CD4-positive, CD25-positive, alpha-beta regulatory T cell (primary cell): ENCODE measurements around the gene ZNF197. TPM values are rescaled to one million over a fixed set of nuclear protein-coding genes. Genes with fewer than 3 reads are reported as not detected.
"Not testable (repeated sequence)": the region's sequence is repeated elsewhere in the genome, so short reads cannot be mapped to it uniquely, and the experiment has no call there.

Experiments
- ATAC-seq, 2 donors: fragments of 150-1000 bp; cut with Tn5 transposase; one replicate each; pipeline ENCODE4 v1.10.0; 2021; ENCODE audit warnings: low read depth in 2 of 2, moderate number of reproducible peaks in 2 of 2, moderate library complexity in 1 of 2
- DNase-seq, 3 donors: peaks; one replicate each; pipeline versions ENCODE4 v3.0.0 to v3.0.0-alpha.2; 2012 to 2022; ENCODE audit warnings: mixed read lengths in 1 of 3
- H3K27ac ChIP-seq: one replicate; pipeline ENCODE4 v1.7.0; 2013; ENCODE audit warnings: mild to moderate bottlenecking, low read length; ENCODE audit not compliant: insufficient read depth, poor library complexity, severe bottlenecking
- H3K27me3 ChIP-seq: one replicate; pipeline ENCODE4 v1.7.0; 2013; ENCODE audit warnings: low read length; ENCODE audit not compliant: control insufficient read depth, insufficient read depth
- H3K36me3 ChIP-seq: one replicate; pipeline ENCODE4 v1.7.0; 2013; ENCODE audit warnings: mild to moderate bottlenecking, low read length, moderate library complexity; ENCODE audit not compliant: control insufficient read depth, insufficient read depth
- H3K4me1 ChIP-seq: 2 replicates; pipeline ENCODE4 v1.7.0; 2013; ENCODE audit warnings: mild to moderate bottlenecking, low read length; ENCODE audit not compliant: insufficient read depth, control insufficient read depth, poor library complexity, severe bottlenecking
- H3K4me3 ChIP-seq: one replicate; pipeline ENCODE4 v1.7.0; 2013; ENCODE audit warnings: low read depth, mild to moderate bottlenecking, low read length, moderate library complexity
- H3K9me3 ChIP-seq, 2 experiments: 1 replicate in 1 of 2; 2 replicates in 1 of 2; pipeline ENCODE4 v1.7.0; 2013; ENCODE audit warnings: low read length in 2 of 2, mild to moderate bottlenecking in 1 of 2, moderate library complexity in 1 of 2; ENCODE audit not compliant: control insufficient read depth in 2 of 2
- H3K27ac Mint-ChIP-seq, 3 donors: one replicate each; pipeline ENCODE4 v1.8.0; 2020 to 2022; ENCODE audit warnings: mild to moderate bottlenecking in 3 of 3, mixed read lengths in 3 of 3, moderate library complexity in 2 of 3
- H3K27me3 Mint-ChIP-seq: one replicate; pipeline ENCODE4 v1.8.0; 2022; ENCODE audit warnings: mild to moderate bottlenecking, mixed read lengths
- H3K36me3 Mint-ChIP-seq: one replicate; pipeline ENCODE4 v1.8.0; 2020; ENCODE audit warnings: mixed read lengths
- H3K4me1 Mint-ChIP-seq, 4 donors: one replicate each; pipeline ENCODE4 v1.8.0; 2020 to 2022; ENCODE audit warnings: mixed read lengths in 4 of 4, mild to moderate bottlenecking in 1 of 4
- H3K4me3 Mint-ChIP-seq, 4 donors: one replicate each; pipeline ENCODE4 v1.8.0; 2020 to 2022; ENCODE audit warnings: mild to moderate bottlenecking in 4 of 4, mixed read lengths in 4 of 4, moderate library complexity in 3 of 4
- H3K9me3 Mint-ChIP-seq, 7 donors: one replicate each; pipeline ENCODE4 v1.8.0; 2020 to 2022; ENCODE audit warnings: mixed read lengths in 7 of 7, mild to moderate bottlenecking in 3 of 7, moderate library complexity in 2 of 7
- polyA plus RNA-seq, 4 donors: library from polyadenylated mRNA; unstranded; fragments of 300-500 nt; fragmentation: Illumina TruSeq; gene quantifications; one replicate each; pipeline ENCODE4 v1.2.3, GENCODE V29; 2021
- total RNA-seq: library from RNA; stranded (reverse); gene quantifications from one replicate; pipeline ENCODE4 v1.2.3, GENCODE V29; 2022

Gene ZNF197
- total and polyA plus RNA-seq, 5 donors from 2014 or later = 3.7 to 6.6 (median 4.7) TPM

- H3K36me3 ChIP-seq = peaks cover 17% of the 10 kb centered on the region
- H3K27ac ChIP-seq = no peak overlapping the region
- ATAC-seq (no peak), DNase-seq (no peak)
- no peak overlapping the region for H3K4me3 ChIP-seq
- no peaks in the 10 kb centered on the region for H3K4me1 Mint-ChIP-seq
- no peak overlapping the region for H3K27ac Mint-ChIP-seq
- H3K27me3 ChIP-seq = no peaks in the 10 kb centered on the region
- H3K9me3 ChIP-seq = peaks cover 36 to 39% of the 10 kb centered on the region in 2 experiments
- H3K36me3 Mint-ChIP-seq = peaks cover 38% of the 10 kb centered on the region
- H3K4me1 ChIP-seq = no peaks in the 10 kb centered on the region
- no peak overlapping the region for H3K4me3 Mint-ChIP-seq
- peaks cover 3 to 62% (median 22%) of the 10 kb centered on the region in 7 donors for H3K9me3 Mint-ChIP-seq
- H3K27me3 Mint-ChIP-seq = peaks cover 9% of the 10 kb centered on the region
These were observed 36.4 kb downstream of the ZNF197 start for GRCh38 chr3:44661189-44661588.

DNA sequence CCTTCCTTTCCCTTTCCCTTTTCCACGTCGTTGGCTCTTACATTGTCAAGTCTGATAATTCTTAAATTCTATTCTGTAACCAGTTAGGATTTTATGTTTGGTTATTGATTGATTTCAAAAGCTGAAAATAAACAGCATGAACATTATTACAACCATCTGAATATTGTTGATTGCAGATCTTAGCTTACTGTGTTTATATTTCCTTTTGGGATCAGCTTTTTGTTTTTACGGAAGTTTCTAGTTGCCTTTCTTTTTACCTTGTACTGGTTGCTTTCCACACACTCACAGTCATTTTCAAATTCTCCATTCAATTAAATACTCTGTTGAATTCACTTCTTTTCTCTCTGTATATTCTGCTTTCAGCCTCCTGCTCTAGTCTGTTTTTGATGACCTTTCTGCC lies 40.3 kb downstream of the ZNF197 start:
- H3K27me3 Mint-ChIP-seq = peaks cover 5% of the 10 kb centered on the region
- peaks cover 11 to 14% of the 10 kb centered on the region in 2 experiments for H3K9me3 ChIP-seq
- H3K4me3 ChIP-seq = no peak overlapping the region
- H3K9me3 Mint-ChIP-seq = peaks cover 2 to 30% (median 16%) of the 10 kb centered on the region in 7 donors
- no peak overlapping the region for H3K27ac Mint-ChIP-seq
- no peaks in the 10 kb centered on the region for H3K4me1 ChIP-seq
- H3K27ac ChIP-seq = no peak overlapping the region
- no peaks in the 10 kb centered on the region for H3K4me1 Mint-ChIP-seq
- no peaks in the 10 kb centered on the region for H3K27me3 ChIP-seq
- H3K4me3 Mint-ChIP-seq = no peak overlapping the region
- no peaks in the 10 kb centered on the region for H3K36me3 ChIP-seq
- ATAC-seq (no peak), DNase-seq (no peak)
- H3K36me3 Mint-ChIP-seq = peaks cover 8% of the 10 kb centered on the region

GRCh38 chr3:44666346-44666745 lies 41.5 kb downstream of the ZNF197 start:
- peaks cover 5% of the 10 kb centered on the region for H3K27me3 Mint-ChIP-seq
- no peak overlapping the region for H3K4me3 ChIP-seq
- no peak overlapping the region for H3K27ac ChIP-seq
- H3K4me1 Mint-ChIP-seq = no peaks in the 10 kb centered on the region
- H3K36me3 ChIP-seq = no peaks in the 10 kb centered on the region
- H3K27me3 ChIP-seq = no peaks in the 10 kb centered on the region
- H3K27ac Mint-ChIP-seq = no peak overlapping the region
- peaks cover 0 to 8% of the 10 kb centered on the region in 2 experiments for H3K9me3 ChIP-seq
- H3K4me3 Mint-ChIP-seq = no peak overlapping the region
- no peaks in the 10 kb centered on the region for H3K4me1 ChIP-seq
- DNase-seq (no peak), ATAC-seq (no peak)
- H3K9me3 Mint-ChIP-seq = peaks cover 2 to 25% (median 11%) of the 10 kb centered on the region in 7 donors
- H3K36me3 Mint-ChIP-seq = peaks cover 8% of the 10 kb centered on the region

DNA sequence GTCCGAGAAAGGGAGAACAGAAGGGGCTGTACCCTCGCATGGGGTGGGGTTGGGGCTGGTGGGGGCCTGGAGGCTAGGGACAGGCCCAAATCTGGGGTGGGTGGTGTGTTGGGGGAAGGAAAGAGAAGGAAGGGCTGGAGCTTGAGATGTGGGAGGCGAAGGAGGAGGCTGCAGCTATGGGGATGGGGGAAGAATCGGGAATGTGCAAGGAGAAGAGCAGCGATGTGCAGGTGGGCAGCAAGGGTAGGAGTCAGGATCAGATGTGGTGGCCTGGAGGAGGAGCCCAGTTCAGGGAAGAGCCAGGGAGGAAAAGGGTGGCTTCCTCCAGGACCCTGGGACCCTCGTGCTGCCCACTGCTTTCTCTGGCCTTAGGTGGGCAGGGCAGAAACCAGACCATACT lies 44.9 kb downstream of the ZNF197 start:
- Histone ChIP-seq H3K9me3 (peaks cover 0 to 8% of the 10 kb centered on the region in 2 experiments), H3K36me3 (no peaks in the 10 kb centered on the region), H3K4me3 (no peak overlapping the region), H3K4me1 (no peaks in the 10 kb centered on the region), H3K27me3 (no peaks in the 10 kb centered on the region), H3K27ac (no peak overlapping the region)
- H3K27ac Mint-ChIP-seq = no peak overlapping the region
- no peak for ATAC-seq
- peaks cover 5% of the 10 kb centered on the region for H3K27me3 Mint-ChIP-seq
- no peak for DNase-seq
- peaks cover 4 to 30% (median 13%) of the 10 kb centered on the region in 7 donors for H3K9me3 Mint-ChIP-seq
- H3K4me3 Mint-ChIP-seq = no peak overlapping the region
- peaks cover 10% of the 10 kb centered on the region for H3K36me3 Mint-ChIP-seq
- H3K4me1 Mint-ChIP-seq = no peaks in the 10 kb centered on the region

DNA sequence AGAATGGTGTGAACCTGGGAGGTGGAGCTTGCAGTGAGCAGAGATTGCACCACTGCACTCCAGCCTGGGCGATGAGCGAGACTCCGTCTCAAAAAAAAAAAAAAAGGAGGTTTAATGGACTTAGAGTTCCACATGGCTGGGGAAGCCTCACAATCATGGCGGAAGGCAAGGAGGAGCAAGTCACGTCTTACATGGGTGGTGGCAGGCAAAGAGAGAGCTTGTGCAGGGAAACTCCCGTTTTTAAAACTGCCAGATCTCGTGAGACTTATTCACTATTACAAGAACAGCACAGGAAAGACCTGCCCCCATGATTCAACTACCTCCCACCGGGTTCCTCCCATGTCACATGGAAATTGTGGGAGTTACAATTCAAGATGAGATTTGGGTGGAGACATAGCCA lies 48.6 kb downstream of the ZNF197 start:
- not testable (repeated sequence) for H3K27ac Mint-ChIP-seq, H3K9me3 ChIP-seq, H3K36me3 ChIP-seq, H3K27me3 ChIP-seq, H3K4me3 Mint-ChIP-seq, DNase-seq, H3K27me3 Mint-ChIP-seq, H3K36me3 Mint-ChIP-seq, H3K4me1 Mint-ChIP-seq, ATAC-seq, H3K4me3 ChIP-seq, H3K4me1 ChIP-seq, H3K27ac ChIP-seq
- peaks cover 2 to 26% (median 7%) of the 10 kb centered on the region in 7 donors for H3K9me3 Mint-ChIP-seq

- ATAC-seq (no peak), DNase-seq (no peak)
- Histone ChIP-seq H3K4me3 (no peak overlapping the region), H3K36me3 (no peaks in the 10 kb centered on the region), H3K4me1 (no peaks in the 10 kb centered on the region), H3K9me3 (no peaks in the 10 kb centered on the region), H3K27me3 (no peaks in the 10 kb centered on the region), H3K27ac (no peak overlapping the region)
- Mint-ChIP-seq H3K27ac (no peak overlapping the region), H3K36me3 (peaks cover 5% of the 10 kb centered on the region), H3K4me3 (no peak overlapping the region), H3K27me3 (no peaks in the 10 kb centered on the region), H3K4me1 (no peaks in the 10 kb centered on the region), H3K9me3 (peaks cover 2 to 24% (median 7%) of the 10 kb centered on the region in 7 donors)
These were observed 49.4 kb downstream of the ZNF197 start for GRCh38 chr3:44674211-44674610.

DNA sequence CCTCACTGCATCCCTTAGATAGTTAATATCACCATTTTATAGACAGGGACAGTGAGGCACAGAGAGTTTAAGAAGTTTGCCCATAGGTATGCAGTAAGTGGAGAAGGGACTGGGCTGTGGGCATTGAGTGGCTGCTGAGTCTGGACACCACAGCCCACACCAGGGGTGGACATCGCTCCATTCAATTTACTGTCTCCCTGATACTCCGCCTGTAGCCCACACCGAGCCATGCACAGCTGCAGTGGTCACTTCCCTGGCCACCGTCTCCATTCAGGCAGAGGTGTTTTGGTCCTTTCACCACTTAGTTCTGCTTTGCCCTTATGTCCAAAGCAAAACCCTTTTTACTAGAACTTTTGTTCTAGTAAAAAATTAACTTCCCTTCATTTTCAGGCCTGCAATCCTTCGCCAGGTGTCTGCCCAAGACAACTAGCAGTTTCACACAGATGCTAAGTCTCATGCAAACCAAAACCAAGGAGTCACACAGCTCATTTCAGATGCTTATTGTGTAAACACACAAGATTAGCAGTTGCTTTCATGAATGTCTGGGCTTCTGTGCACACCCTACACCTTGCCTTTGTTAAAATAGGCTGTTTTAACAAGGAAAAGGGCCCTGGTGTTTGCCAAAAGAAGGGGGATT lies 53.8 kb downstream of the ZNF197 start:
- Mint-ChIP-seq H3K4me1 (no peaks in the 10 kb centered on the region), H3K36me3 (no peaks in the 10 kb centered on the region), H3K4me3 (no peak overlapping the region), H3K9me3 (peaks cover 0 to 28% (median 4%) of the 10 kb centered on the region in 7 donors), H3K27ac (no peak overlapping the region), H3K27me3 (no peaks in the 10 kb centered on the region)
- Histone ChIP-seq H3K27me3 (no peaks in the 10 kb centered on the region), H3K9me3 (peaks cover 4 to 5% of the 10 kb centered on the region in 2 experiments), H3K27ac (no peak overlapping the region), H3K4me1 (no peaks in the 10 kb centered on the region), H3K36me3 (no peaks in the 10 kb centered on the region), H3K4me3 (no peak overlapping the region)
- no peak for DNase-seq
- ATAC-seq = no peak

GRCh38 chr3:44680921-44681455 lies 56.2 kb downstream of the ZNF197 start:
- Histone ChIP-seq H3K27ac (no peak overlapping the region), H3K27me3 (peaks cover 5% of the 10 kb centered on the region), H3K4me1 (no peaks in the 10 kb centered on the region), H3K9me3 (peaks cover 7 to 16% of the 10 kb centered on the region in 2 experiments), H3K36me3 (no peaks in the 10 kb centered on the region), H3K4me3 (no peak overlapping the region)
- H3K27ac Mint-ChIP-seq = no peak overlapping the region
- peaks cover 11% of the 10 kb centered on the region for H3K27me3 Mint-ChIP-seq
- H3K4me1 Mint-ChIP-seq = peaks cover 0 to 17% (median 6%) of the 10 kb centered on the region in 4 donors
- no peak for ATAC-seq
- H3K4me3 Mint-ChIP-seq = no peak overlapping the region
- H3K36me3 Mint-ChIP-seq = peaks cover 14% of the 10 kb centered on the region
- no peak for DNase-seq
- peaks cover 0 to 36% (median 8%) of the 10 kb centered on the region in 7 donors for H3K9me3 Mint-ChIP-seq
